Stimulated activated CD4-positive, alpha-beta T cell treated with anti-CD3 and anti-CD28 coated beads, Interleukin-1b, Interleukin-23, amount 100 ng/mL, for 1 hour (primary cell): Measurements from ENCODE around the gene SPRED2.

Experiments
- DNase-seq, 2 donors: peaks; one replicate each; pipeline ENCODE4 v3.0.0-alpha.2; 2020; ENCODE audit warnings: low read depth in 2 of 2

SPRED2 gene

GRCh38 chr2:65366595-65367125, 65.7 kb downstream of the SPRED2 start:
- DNase-seq = no peak

- no peak for DNase-seq
These were observed 67.2 kb downstream of the SPRED2 start for GRCh38 chr2:65364986-65365733.

GRCh38 chr2:65363879-65364666, 68.3 kb downstream of the SPRED2 start:
- no peak for DNase-seq

- no peak for DNase-seq
These were observed 70.8 kb downstream of the SPRED2 start for GRCh38 chr2:65361623-65362022.

GRCh38 chr2:65360441-65360840, 72.0 kb downstream of the SPRED2 start:
- no peak for DNase-seq

- no peak for DNase-seq
These were observed 73.6 kb downstream of the SPRED2 start for GRCh38 chr2:65358678-65359400.

- no peak for DNase-seq
These were observed 74.5 kb downstream of the SPRED2 start for GRCh38 chr2:65357959-65358294.

- no peak for DNase-seq
These were observed 75.1 kb downstream of the SPRED2 start for GRCh38 chr2:65357095-65357958.

GRCh38 chr2:65355186-65355831, 77.1 kb downstream of the SPRED2 start:
- no peak for DNase-seq

- DNase-seq = no peak
These were observed 77.6 kb downstream of the SPRED2 start for GRCh38 chr2:65354773-65355172.

- no peak for DNase-seq
These were observed 78.5 kb downstream of the SPRED2 start for GRCh38 chr2:65353927-65354326.

GRCh38 chr2:65353046-65353445, 79.4 kb downstream of the SPRED2 start:
- DNase-seq = no peak

- no peak for DNase-seq
These were observed 80.3 kb downstream of the SPRED2 start for GRCh38 chr2:65351948-65352595.

- no peak for DNase-seq
These were observed 81.0 kb downstream of the SPRED2 start for GRCh38 chr2:65351234-65351947.

- DNase-seq = no peak
These were observed 81.7 kb downstream of the SPRED2 start for GRCh38 chr2:65350651-65351056.

- DNase-seq = no peak
These were observed 82.5 kb downstream of the SPRED2 start for GRCh38 chr2:65349863-65350262.

- DNase-seq = no peak
These were observed 84.5 kb downstream of the SPRED2 start for GRCh38 chr2:65347913-65348312.

- DNase-seq = no peak
These were observed 86.8 kb downstream of the SPRED2 start for GRCh38 chr2:65345631-65346030.

- DNase-seq = no peak
These were observed 87.7 kb downstream of the SPRED2 start for GRCh38 chr2:65344689-65345088.

GRCh38 chr2:65344182-65344581, 88.2 kb downstream of the SPRED2 start:
- no peak for DNase-seq
